ENCODE data around the gene ZBED4.

ZBED4 gene

DNA sequence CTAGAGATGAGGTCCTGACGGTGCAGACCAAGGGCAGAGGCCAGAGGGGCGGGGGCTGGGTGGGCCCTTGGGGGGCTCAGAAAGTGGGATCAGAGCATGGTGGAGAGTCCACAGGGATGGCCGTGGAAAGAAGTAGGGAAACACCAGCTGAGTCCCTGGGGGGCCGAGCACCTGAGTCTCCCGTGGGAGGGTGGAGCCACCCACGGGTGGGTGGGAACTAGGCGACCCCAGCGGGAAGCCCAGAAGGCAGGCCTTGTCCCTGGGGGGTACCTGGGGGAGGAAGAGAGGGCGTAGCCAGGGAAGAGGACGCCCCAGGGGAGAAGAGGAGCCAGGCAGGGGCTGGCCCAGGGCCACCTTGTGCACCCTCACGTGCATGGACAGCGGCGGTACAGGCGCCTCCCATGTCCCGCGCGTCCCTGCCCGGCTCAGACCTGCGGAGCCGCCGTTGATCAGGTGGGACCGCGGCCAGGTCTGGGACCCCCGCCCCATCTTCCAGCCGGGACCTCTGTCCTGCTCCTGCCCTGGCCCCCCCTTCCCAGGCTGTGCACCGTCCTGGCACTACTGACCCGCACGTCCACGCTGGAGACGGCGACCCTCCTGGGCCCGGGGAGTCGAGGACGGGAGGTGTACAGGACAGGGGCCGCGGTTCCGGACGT is 75.0 kb downstream of the ZBED4 start:
- no peak for DNase-seq (ENCODE audit: low read depth)
- TF ChIP-seq CTCF (IDR thresholded peaks at IDR 0.05; ENCODE audit: low read depth, low read length, missing control alignments) = no peak
- H3K4me3 ChIP-seq (ENCODE audit: low read depth, low read length) = no peak overlapping the region

DNA sequence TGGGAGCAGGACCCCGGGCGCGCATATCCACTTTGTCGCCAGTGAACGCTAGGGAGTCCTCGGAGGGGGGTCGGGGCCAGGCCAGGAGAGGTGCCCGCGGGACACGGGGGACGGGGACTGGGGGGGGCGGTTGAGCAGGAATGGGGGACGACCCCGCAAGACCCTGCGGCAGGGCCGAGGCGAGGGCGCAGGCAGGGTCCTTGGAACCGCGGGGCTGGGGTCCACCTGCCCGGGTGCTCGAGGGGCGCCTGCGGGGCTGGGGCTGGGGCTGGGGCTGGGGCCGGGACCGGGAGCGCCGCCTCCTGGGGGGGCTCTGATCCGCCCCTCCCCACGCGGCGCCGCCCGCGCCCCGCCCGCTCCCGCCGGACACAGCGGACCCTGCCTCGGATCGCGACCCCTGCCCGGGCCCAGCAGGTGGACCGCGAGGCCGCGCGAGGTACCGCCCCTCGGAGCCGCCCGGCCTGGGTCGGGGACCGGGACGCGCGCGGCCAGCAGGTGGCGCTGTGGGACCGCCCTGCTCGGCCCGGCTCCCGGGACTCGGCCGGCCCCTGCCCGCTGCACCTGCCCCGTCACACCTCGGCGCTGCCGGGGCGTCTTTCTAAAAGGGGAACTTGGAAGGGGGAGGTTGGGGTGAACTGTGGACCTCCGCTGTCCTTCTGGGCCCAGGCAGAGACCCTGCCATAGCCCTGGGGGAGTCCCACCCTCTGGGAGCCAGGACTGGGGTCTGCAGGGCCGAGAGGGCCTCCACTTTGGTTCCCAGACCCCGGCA is 75.8 kb downstream of the ZBED4 start:
- peak; percentile 72 for TF ChIP-seq CTCF (IDR thresholded peaks at IDR 0.05; ENCODE audit: low read depth, low read length, missing control alignments)
- H3K4me3 ChIP-seq (ENCODE audit: low read depth, low read length) = no peak overlapping the region
- no peak for DNase-seq (ENCODE audit: low read depth)

DNA sequence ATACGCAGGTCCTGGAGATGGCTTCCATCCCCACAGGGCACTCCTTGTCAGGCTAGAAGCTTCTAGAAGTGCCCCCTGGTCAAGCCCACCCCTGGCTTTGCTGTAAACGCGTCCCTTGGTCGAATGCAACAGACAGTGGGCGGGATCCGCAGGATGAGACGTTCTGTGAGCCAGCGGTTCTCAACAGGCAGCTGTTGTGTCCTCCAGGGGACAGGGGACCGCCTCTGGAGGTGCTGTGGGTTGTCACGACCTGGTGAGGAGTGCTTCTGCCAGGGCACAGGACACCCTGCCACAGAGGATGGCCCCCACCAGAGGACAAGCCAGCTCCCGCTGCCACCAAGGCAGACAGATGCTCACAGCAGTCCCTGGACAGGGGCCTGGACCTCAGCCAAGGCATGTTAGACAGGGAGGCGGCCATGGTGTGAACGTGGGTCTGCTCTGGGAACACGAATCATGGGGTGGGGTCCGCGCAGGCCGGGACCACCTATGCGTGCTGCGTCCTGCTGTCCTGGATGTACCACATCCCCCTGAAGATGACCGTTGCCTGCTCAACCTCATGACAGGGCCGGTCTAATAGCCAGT is 76.4 kb downstream of the ZBED4 start:
- DNase-seq (ENCODE audit: low read depth) = no peak
- TF ChIP-seq CTCF (IDR thresholded peaks at IDR 0.05; ENCODE audit: low read depth, low read length, missing control alignments) = no peak
- H3K4me3 ChIP-seq (ENCODE audit: low read depth, low read length) = no peak overlapping the region

DNA sequence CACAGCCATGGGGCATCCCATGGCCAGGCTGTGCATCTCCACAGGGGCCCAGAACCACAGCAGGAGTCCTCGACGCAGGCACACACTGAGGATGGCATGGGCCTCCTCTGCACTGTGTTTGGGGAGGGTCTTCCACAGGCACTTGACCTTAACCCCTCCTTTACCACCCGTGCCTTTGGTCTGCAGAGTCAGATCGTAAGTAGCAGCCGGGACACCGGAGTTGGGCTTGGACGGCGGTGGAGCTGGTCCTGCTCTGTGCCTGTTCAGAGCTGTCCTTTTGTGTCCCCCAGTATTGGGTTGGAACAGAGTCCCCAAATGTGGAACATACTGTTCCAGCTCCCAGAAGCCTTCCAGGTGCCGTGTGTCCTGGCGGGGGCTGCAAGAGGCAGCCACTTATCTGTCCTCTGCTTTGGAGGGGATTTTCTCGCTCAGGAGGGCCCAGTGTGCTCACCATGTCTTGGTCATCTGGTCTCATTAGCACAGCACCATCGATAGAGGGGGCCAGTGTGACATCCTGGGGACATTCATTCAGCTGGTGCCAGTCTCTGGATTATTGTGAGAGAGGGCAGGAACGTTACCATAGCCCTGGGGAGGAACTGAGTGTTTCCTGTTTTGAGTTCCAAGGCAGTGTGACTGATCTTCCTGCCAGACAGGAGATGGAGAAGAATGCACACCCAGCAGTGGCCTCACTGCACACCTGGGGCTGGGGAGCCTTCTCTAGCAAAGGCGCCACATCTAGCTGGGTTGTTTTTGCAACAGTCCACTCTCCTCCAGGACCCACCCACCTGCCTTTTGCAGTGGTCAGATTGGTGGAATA is 77.2 kb downstream of the ZBED4 start:
- H3K4me3 ChIP-seq (ENCODE audit: low read depth, low read length) = no peak overlapping the region
- no peak for DNase-seq (ENCODE audit: low read depth)
- TF ChIP-seq CTCF (IDR thresholded peaks at IDR 0.05; ENCODE audit: low read depth, low read length, missing control alignments) = peak; percentile 75

DNA sequence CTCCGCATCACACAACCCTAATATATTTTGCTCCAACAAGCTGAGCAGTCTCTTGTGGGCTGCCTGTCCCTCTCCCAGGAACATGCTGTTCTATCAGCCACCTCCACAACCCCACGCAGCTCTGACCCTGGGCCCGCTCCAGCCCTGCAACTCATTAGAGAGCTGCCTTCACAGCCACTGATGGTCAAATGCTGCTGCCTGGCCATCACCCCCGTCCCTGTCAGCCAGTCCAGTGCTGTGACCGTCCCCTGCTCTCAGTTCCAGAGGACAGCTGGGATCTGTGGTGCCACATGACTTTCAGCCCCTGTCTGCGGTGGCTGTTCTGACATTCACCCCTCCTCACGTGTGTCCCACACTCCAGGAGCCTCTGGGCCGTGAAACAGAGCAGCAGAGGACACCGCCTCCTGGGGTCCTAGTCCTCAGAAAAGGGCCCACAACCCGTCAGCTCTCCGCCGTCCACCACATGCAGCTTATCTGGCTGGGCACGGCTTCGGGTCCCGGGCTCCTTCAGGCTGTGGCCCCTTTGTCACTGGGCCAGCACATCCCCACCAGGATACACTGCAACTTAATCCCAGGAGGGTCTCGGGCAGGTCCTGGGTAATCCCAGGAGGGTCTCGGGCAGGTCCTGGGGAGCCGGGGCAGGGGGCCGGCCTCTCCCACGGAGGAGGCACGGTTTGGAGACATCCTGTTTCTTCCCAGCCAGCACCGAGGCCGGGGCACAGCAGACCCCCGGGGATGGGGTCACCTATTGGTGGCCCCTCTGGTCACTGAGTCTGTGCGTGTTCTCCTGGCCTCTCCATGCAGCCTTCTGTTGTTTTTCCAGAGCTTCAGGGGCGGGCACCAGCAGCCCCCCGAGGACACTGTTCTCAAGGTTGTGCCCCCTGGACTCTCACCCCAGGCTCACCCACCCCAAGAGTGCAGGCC is 79.9 kb downstream of the ZBED4 start:
- no peak for TF ChIP-seq CTCF (IDR thresholded peaks at IDR 0.05; ENCODE audit: low read depth, low read length, missing control alignments)
- H3K4me3 ChIP-seq (ENCODE audit: low read depth, low read length) = peak overlapping the region; percentile 78
- no peak for DNase-seq (ENCODE audit: low read depth)
